Activated CD8-positive, alpha-beta T cell treated with anti-CD3 and anti-CD28 coated beads for 36 hours (primary cell): ENCODE results near the gene FOXQ1. TPM values are rescaled to one million over a fixed set of nuclear protein-coding genes. Genes with fewer than 3 reads are reported as not detected.

Source experiments
- ATAC-seq: fragments of 200-7000 bp; cut with Tn5 transposase; one replicate; pipeline ENCODE4 v1.10.0; 2021; ENCODE audit warnings: mild to moderate bottlenecking, moderate library complexity
- CTCF ChIA-PET: fragments of 350-600 bp; sonication (Branson Sonifier 250); formaldehyde crosslinking; loops from one replicate; lab custom pipeline; 2021; ENCODE audit warnings: antibody characterized with exemption; lab: Charles Lee
- POLR2A ChIA-PET: fragments of 350-600 bp; sonication (Branson Sonifier 250); formaldehyde crosslinking; loops from one replicate; lab custom pipeline; 2021; ENCODE audit warnings: antibody characterized with exemption; lab: Charles Lee
- DNase-seq: peaks from one replicate; pipeline ENCODE4 v3.0.0-alpha.2; 2020
- H3K27ac Mint-ChIP-seq: one replicate; pipeline ENCODE4 v1.8.0; 2021; ENCODE audit warnings: mild to moderate bottlenecking, mixed read lengths
- H3K27me3 Mint-ChIP-seq: one replicate; pipeline ENCODE4 v1.8.0; 2021; ENCODE audit warnings: mixed read lengths
- H3K36me3 Mint-ChIP-seq: one replicate; pipeline ENCODE4 v1.8.0; 2021; ENCODE audit warnings: low read depth, mixed read lengths
- H3K4me1 Mint-ChIP-seq: one replicate; pipeline ENCODE4 v1.8.0; 2021; ENCODE audit warnings: low read depth, mixed read lengths
- H3K4me3 Mint-ChIP-seq: one replicate; pipeline ENCODE4 v1.8.0; 2021; ENCODE audit warnings: mild to moderate bottlenecking, moderate library complexity, mixed read lengths
- H3K9me3 Mint-ChIP-seq: one replicate; pipeline ENCODE4 v1.8.0; 2021; ENCODE audit warnings: mixed read lengths
- CTCF ChIP-seq: fragments of 200-600 bp; IDR thresholded peaks from one replicate; pipeline ENCODE4 v1.8.0; 2022; ENCODE audit warnings: antibody characterized with exemption, mild to moderate bottlenecking
- intact Hi-C: fragments of 100-400 bp; cut with micrococcal nuclease; formaldehyde crosslinking; loops from one replicate; pipeline ENCODE4 v1.10.0; 2022
- total RNA-seq, 2 experiments: library from RNA; stranded (reverse); gene quantifications; one replicate each; pipeline ENCODE4 v1.2.3, GENCODE V29; 2021

The FOXQ1 gene
- total RNA-seq, 2 experiments from 2014 or later = not detected

GRCh38 chr6:1328129-1328800 lies 16.4 kb downstream of the FOXQ1 start:
- peaks cover 15% of the 10 kb centered on the region for H3K9me3 Mint-ChIP-seq
- intact Hi-C loops = no loop called here
- ChIA-PET CTCF (no interaction called here), POLR2A (no interaction called here)
- no peaks in the 10 kb centered on the region for H3K36me3 Mint-ChIP-seq
- TF ChIP-seq CTCF = no peak
- no peak for DNase-seq
- H3K4me1 Mint-ChIP-seq = no peaks in the 10 kb centered on the region
- no peak for ATAC-seq
- H3K27me3 Mint-ChIP-seq = peaks cover 21% of the 10 kb centered on the region
- no peak overlapping the region for H3K27ac Mint-ChIP-seq
- H3K4me3 Mint-ChIP-seq = no peak overlapping the region

- H3K27ac Mint-ChIP-seq = no peak overlapping the region
- TF ChIP-seq CTCF = no peak
- intact Hi-C loops = no loop called here
- H3K4me1 Mint-ChIP-seq = no peaks in the 10 kb centered on the region
- H3K36me3 Mint-ChIP-seq = no peaks in the 10 kb centered on the region
- no peak overlapping the region for H3K4me3 Mint-ChIP-seq
- POLR2A ChIA-PET = no interaction called here
- DNase-seq = no peak
- CTCF ChIA-PET = no interaction called here
- H3K27me3 Mint-ChIP-seq = peaks cover 23% of the 10 kb centered on the region
- no peak for ATAC-seq
- H3K9me3 Mint-ChIP-seq = peaks cover 15% of the 10 kb centered on the region
Measured at GRCh38 chr6:1329708-1330107, 17.8 kb downstream of the FOXQ1 start.

- ATAC-seq = no peak
- Mint-ChIP-seq H3K9me3 (peaks cover 15% of the 10 kb centered on the region), H3K36me3 (no peaks in the 10 kb centered on the region), H3K27me3 (peaks cover 16% of the 10 kb centered on the region), H3K4me3 (no peak overlapping the region), H3K4me1 (no peaks in the 10 kb centered on the region), H3K27ac (no peak overlapping the region)
- no peak for DNase-seq
- ChIA-PET POLR2A (no interaction called here), CTCF (no interaction called here)
- TF ChIP-seq CTCF = no peak
- intact Hi-C loops = no loop called here
Measured at GRCh38 chr6:1334684-1335083, 22.8 kb downstream of the FOXQ1 start.

- CTCF ChIA-PET = interaction anchor here (1.2 kb wide), 1 partner anchor 62 kb away, joined by 3 read pairs; no protein-coding TSS in a partner anchor
- H3K36me3 Mint-ChIP-seq = no peaks in the 10 kb centered on the region
- H3K9me3 Mint-ChIP-seq = peaks cover 7% of the 10 kb centered on the region
- intact Hi-C loops = no loop called here
- peaks cover 20% of the 10 kb centered on the region for H3K27me3 Mint-ChIP-seq
- no peak for TF ChIP-seq CTCF
- ATAC-seq (no peak), DNase-seq (no peak)
- H3K27ac Mint-ChIP-seq = no peak overlapping the region
- POLR2A ChIA-PET = no interaction called here
- H3K4me3 Mint-ChIP-seq = no peak overlapping the region
- no peaks in the 10 kb centered on the region for H3K4me1 Mint-ChIP-seq
Measured at GRCh38 chr6:1335367-1336037, 23.6 kb downstream of the FOXQ1 start.

- H3K4me1 Mint-ChIP-seq = no peaks in the 10 kb centered on the region
- CTCF ChIA-PET = interaction anchor here (1.2 kb wide), 1 partner anchor 61 kb away, joined by 3 read pairs; no protein-coding TSS in a partner anchor
- no peaks in the 10 kb centered on the region for H3K36me3 Mint-ChIP-seq
- DNase-seq = peak; percentile 9
- peaks cover 22% of the 10 kb centered on the region for H3K27me3 Mint-ChIP-seq
- POLR2A ChIA-PET = interaction anchor here (0.7 kb wide), 1 partner anchor 537 kb away, joined by 3 read pairs; no protein-coding TSS in a partner anchor
- no peaks in the 10 kb centered on the region for H3K9me3 Mint-ChIP-seq
- no peak overlapping the region for H3K4me3 Mint-ChIP-seq
- no peak for ATAC-seq
- TF ChIP-seq CTCF = no peak
- intact Hi-C loops = no loop called here
- no peak overlapping the region for H3K27ac Mint-ChIP-seq
Measured at GRCh38 chr6:1336246-1336843, 24.4 kb downstream of the FOXQ1 start.
